ENCODE data around the gene SKAP2. TPM values are rescaled to one million over a fixed set of nuclear protein-coding genes. Genes with fewer than 3 reads are reported as not detected.

SKAP2 gene
- total and polyA plus RNA-seq, 2 of the 13 experiments (the other 11 are each of a cell fraction or from before 2014, with no cell fraction given): 3.6 to 12.9 TPM

DNA sequence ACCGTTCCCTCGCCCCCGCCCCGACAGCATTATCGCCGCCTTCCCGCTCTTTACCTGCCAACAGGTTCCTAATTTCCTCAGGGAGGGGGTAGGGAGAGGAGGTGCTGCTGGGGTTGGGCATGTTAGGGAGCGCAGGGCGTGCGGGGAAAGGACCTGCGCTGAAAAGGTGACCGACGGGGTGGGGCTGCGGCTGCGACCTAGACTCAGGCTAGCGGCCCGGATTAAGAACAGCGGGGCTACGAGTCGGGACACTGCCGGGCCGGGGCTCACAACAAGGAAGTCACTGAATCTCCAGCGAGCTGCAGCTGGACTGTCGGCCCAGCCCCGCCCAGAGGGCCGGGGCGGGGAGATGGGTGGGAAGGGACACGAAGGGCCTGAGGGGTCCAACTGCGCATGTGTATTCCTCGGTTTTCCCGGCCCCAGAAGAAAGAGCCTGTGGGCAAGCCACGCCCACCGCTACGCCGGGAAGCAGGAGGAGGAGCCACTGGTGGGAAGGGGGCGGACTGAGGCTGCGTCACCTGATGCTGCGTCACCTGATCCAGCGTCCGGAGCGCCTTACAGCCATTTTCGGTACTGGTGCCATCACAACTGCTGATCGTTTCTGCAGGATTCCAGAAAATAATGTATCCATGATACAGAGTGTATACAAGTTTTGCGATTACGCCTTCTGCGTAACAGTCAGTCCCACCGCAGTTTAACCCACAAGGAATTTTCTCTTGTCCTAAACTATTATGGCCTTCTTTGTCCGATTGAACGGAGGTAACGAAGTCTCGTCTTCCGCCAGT is at the start of gene SKAP2 (continued):
- TF ChIP-seq ZNF558 (CRISPR knock-in tag; IDR thresholded peaks at IDR 0.05; ENCODE audit: borderline replicate concordance) (peak; percentile 67; the same call in 1 of the 2 replicates), ATF1 (CRISPR knock-in tag; IDR thresholded peaks at IDR 0.05) (peak; percentile 77), GABPB1 (CRISPR knock-in tag; IDR thresholded peaks at IDR 0.05) (peak; percentile 63), ZNF382 (CRISPR knock-in tag; IDR thresholded peaks at IDR 0.05; ENCODE audit: borderline replicate concordance) (no peak), ZFP1 (CRISPR knock-in tag; IDR thresholded peaks at IDR 0.05) (no peak), CENPT (CRISPR knock-in tag; IDR thresholded peaks at IDR 0.05; ENCODE audit: low read depth) (no peak), ZNF816 (CRISPR knock-in tag; IDR thresholded peaks at IDR 0.05; ENCODE audit: borderline replicate concordance) (no peak), FOXP1 (IDR thresholded peaks at IDR 0.05) (no peak), FOXP1 (CRISPR knock-in tag; IDR thresholded peaks at IDR 0.05) (no peak), ADNP (CRISPR knock-in tag; IDR thresholded peaks at IDR 0.05) (no peak), ARID2 (CRISPR knock-in tag; IDR thresholded peaks at IDR 0.05; ENCODE audit: borderline replicate concordance) (no peak), FLYWCH1 (CRISPR knock-in tag; IDR thresholded peaks at IDR 0.05) (no peak), MED8 (CRISPR knock-in tag; IDR thresholded peaks at IDR 0.05; ENCODE audit: insufficient replicate concordance) (no peak), MTF1 (CRISPR knock-in tag; IDR thresholded peaks at IDR 0.05) (no peak), XRCC5 (optimal IDR thresholded peaks at IDR 0.05; ENCODE audit: low read length) (peak; percentile 55)
- TF ChIP-seq, protein P1, sequence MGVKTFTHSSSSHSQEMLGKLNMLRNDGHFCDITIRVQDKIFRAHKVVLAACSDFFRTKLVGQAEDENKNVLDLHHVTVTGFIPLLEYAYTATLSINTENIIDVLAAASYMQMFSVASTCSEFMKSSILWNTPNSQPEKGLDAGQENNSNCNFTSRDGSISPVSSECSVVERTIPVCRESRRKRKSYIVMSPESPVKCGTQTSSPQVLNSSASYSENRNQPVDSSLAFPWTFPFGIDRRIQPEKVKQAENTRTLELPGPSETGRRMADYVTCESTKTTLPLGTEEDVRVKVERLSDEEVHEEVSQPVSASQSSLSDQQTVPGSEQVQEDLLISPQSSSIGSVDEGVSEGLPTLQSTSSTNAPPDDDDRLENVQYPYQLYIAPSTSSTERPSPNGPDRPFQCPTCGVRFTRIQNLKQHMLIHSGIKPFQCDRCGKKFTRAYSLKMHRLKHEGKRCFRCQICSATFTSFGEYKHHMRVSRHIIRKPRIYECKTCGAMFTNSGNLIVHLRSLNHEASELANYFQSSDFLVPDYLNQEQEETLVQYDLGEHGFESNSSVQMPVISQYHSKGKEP (CRISPR knock-in tag; IDR thresholded peaks at IDR 0.05): no peak
- TF ChIP-seq, protein P2, sequence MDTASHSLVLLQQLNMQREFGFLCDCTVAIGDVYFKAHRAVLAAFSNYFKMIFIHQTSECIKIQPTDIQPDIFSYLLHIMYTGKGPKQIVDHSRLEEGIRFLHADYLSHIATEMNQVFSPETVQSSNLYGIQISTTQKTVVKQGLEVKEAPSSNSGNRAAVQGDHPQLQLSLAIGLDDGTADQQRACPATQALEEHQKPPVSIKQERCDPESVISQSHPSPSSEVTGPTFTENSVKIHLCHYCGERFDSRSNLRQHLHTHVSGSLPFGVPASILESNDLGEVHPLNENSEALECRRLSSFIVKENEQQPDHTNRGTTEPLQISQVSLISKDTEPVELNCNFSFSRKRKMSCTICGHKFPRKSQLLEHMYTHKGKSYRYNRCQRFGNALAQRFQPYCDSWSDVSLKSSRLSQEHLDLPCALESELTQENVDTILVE (CRISPR knock-in tag; IDR thresholded peaks at IDR 0.05): peak; percentile 44; the same call in 1 of the 2 replicates
- TF ChIP-seq, protein P3, sequence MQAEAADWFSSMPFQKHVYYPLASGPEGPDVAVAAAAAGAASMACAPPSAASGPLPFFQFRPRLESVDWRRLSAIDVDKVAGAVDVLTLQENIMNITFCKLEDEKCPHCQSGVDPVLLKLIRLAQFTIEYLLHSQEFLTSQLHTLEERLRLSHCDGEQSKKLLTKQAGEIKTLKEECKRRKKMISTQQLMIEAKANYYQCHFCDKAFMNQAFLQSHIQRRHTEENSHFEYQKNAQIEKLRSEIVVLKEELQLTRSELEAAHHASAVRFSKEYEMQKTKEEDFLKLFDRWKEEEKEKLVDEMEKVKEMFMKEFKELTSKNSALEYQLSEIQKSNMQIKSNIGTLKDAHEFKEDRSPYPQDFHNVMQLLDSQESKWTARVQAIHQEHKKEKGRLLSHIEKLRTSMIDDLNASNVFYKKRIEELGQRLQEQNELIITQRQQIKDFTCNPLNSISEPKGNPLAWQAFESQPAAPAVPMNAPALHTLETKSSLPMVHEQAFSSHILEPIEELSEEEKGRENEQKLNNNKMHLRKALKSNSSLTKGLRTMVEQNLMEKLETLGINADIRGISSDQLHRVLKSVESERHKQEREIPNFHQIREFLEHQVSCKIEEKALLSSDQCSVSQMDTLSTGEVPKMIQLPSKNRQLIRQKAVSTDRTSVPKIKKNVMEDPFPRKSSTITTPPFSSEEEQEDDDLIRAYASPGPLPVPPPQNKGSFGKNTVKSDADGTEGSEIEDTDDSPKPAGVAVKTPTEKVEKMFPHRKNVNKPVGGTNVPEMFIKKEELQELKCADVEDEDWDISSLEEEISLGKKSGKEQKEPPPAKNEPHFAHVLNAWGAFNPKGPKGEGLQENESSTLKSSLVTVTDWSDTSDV (CRISPR knock-in tag; IDR thresholded peaks at IDR 0.05): no peak; the same call in 1 of the 2 replicates
- TF ChIP-seq, protein P4, sequence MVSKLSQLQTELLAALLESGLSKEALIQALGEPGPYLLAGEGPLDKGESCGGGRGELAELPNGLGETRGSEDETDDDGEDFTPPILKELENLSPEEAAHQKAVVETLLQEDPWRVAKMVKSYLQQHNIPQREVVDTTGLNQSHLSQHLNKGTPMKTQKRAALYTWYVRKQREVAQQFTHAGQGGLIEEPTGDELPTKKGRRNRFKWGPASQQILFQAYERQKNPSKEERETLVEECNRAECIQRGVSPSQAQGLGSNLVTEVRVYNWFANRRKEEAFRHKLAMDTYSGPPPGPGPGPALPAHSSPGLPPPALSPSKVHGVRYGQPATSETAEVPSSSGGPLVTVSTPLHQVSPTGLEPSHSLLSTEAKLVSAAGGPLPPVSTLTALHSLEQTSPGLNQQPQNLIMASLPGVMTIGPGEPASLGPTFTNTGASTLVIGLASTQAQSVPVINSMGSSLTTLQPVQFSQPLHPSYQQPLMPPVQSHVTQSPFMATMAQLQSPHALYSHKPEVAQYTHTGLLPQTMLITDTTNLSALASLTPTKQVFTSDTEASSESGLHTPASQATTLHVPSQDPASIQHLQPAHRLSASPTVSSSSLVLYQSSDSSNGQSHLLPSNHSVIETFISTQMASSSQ (IDR thresholded peaks at IDR 0.05; ENCODE audit: low read depth): 0 out of 2 replicates have a peak, but pooled peaks have one; percentile 13
- TF ChIP-seq, protein P4 (CRISPR knock-in tag; IDR thresholded peaks at IDR 0.05; ENCODE audit: borderline replicate concordance): peak; percentile 73; the same call in 1 of the 2 replicates
